ENCODE results near the gene TSPAN16. TPM values are rescaled to one million over a fixed set of nuclear protein-coding genes. Genes with fewer than 3 reads are reported as not detected.

TSPAN16 gene
- total RNA-seq, 1 experiment from 2014 or later, result not detected

GRCh38 chr19:11299946-11300810, 4.2 kb downstream of the TSPAN16 start (continued):
- TF ChIP-seq ATF6 (CRISPR knock-in tag; IDR thresholded peaks at IDR 0.05), result no peak
- TF ChIP-seq ATF2 (CRISPR knock-in tag; IDR thresholded peaks at IDR 0.05; ENCODE audit: borderline replicate concordance, low read depth), result no peak
- no peak for TF ChIP-seq NFYB (CRISPR knock-in tag; conservative IDR thresholded peaks at IDR 0.05; ENCODE audit: low read depth)
- TF ChIP-seq TEAD1 (CRISPR knock-in tag; IDR thresholded peaks at IDR 0.05), result no peak
- no peak for TF ChIP-seq ZBTB43 (CRISPR knock-in tag; IDR thresholded peaks at IDR 0.05)
- no peak for TF ChIP-seq ZNF121 (CRISPR knock-in tag; IDR thresholded peaks at IDR 0.05)
- TF ChIP-seq ZNF317 (CRISPR knock-in tag; IDR thresholded peaks at IDR 0.05; ENCODE audit: borderline replicate concordance, low read depth), result no peak

GRCh38 chr19:11300811-11301120, 4.8 kb downstream of the TSPAN16 start:
- ATAC-seq, result no peak
- no peak overlapping the region for H3K27ac Mint-ChIP-seq
- DNase-seq (ENCODE audit: low spot score), result no peak

GRCh38 chr19:11304936-11305335, 9.0 kb downstream of the TSPAN16 start:
- ChIA-PET CTCF (interaction anchor here (0.9 to 5.4 kb wide), 3 partner anchors 11 to 17 kb away, joined by 3 to 42 read pairs (median 4); no protein-coding TSS in a partner anchor), POLR2A (no interaction called here)
- Mint-ChIP-seq H3K36me3 (no peaks in the 10 kb centered on the region), H3K4me3 (no peak overlapping the region), H3K4me1 (no peaks in the 10 kb centered on the region), H3K27me3 (ENCODE audit: low read depth) (no peaks in the 10 kb centered on the region), H3K9me3 (no peaks in the 10 kb centered on the region), H3K27ac (no peak overlapping the region)
- DNase-seq (ENCODE audit: low spot score) (no peak), ATAC-seq (no peak)
- TF ChIP-seq CREM (CRISPR knock-in tag; IDR thresholded peaks at IDR 0.05) (no peak), ETV6 (CRISPR knock-in tag; IDR thresholded peaks at IDR 0.05) (no peak), ZNF416 (CRISPR knock-in tag; IDR thresholded peaks at IDR 0.05) (no peak), NR2C2 (CRISPR knock-in tag; IDR thresholded peaks at IDR 0.05) (no peak), HMGXB4 (CRISPR knock-in tag; IDR thresholded peaks at IDR 0.05) (no peak), ZNF138 (CRISPR knock-in tag; conservative IDR thresholded peaks at IDR 0.05) (no peak), ERG (CRISPR knock-in tag; IDR thresholded peaks at IDR 0.05) (no peak), ZNF532 (CRISPR knock-in tag; IDR thresholded peaks at IDR 0.05; ENCODE audit: borderline replicate concordance) (no peak), FOXJ3 (CRISPR knock-in tag; IDR thresholded peaks at IDR 0.05; ENCODE audit: borderline replicate concordance) (no peak), USF1 (CRISPR knock-in tag; IDR thresholded peaks at IDR 0.05) (no peak), RORB (CRISPR knock-in tag; IDR thresholded peaks at IDR 0.05) (no peak), ZNF671 (CRISPR knock-in tag; IDR thresholded peaks at IDR 0.05) (no peak)

More at GRCh38 chr19:11300811-11301120, 4.8 kb downstream of the TSPAN16 start:
- CTCF ChIA-PET, result no interaction called here
- no peaks in the 10 kb centered on the region for H3K36me3 Mint-ChIP-seq
- POLR2A ChIA-PET, result no interaction called here
- H3K27me3 Mint-ChIP-seq (ENCODE audit: low read depth), result no peaks in the 10 kb centered on the region; the same call in 1 of the 2 replicates
- no peak overlapping the region for H3K4me3 Mint-ChIP-seq
- 0 out of 2 replicates have a peak, but pooled peaks cover 5% of the 10 kb centered on the region for H3K4me1 Mint-ChIP-seq
- H3K9me3 Mint-ChIP-seq, result no peaks in the 10 kb centered on the region
- TF ChIP-seq GABPB1 (CRISPR knock-in tag; IDR thresholded peaks at IDR 0.05), result no peak
- no peak for TF ChIP-seq KAT7 (CRISPR knock-in tag; IDR thresholded peaks at IDR 0.05; ENCODE audit: borderline replicate concordance)
- no peak for TF ChIP-seq ZNF138 (CRISPR knock-in tag; conservative IDR thresholded peaks at IDR 0.05)
- no peak for TF ChIP-seq ZNF263 (CRISPR knock-in tag; IDR thresholded peaks at IDR 0.05; ENCODE audit: low read depth)

Measured in WTC11 (cell line).